Measurements from ENCODE around the gene PLA2G6.

DNA sequence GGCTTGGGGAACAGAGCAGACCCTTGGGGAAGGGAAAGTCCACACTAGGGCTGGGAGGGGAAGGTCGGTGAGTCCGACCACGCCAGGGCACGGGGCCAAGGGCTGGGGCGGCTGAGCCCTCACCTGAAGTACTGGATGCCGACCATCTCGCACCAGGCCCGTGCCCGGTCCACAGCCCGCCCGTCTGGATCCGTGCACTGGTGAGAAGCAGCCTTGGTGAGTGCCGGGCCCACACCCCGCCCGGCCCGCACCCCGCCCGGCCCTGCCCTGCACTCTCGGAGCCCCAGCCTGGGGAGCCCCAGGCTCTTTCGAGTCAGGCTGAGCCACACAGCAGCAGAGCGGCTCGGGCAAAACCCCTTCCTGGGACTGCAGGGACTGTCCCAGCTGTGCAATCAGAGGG, 69.2 kb downstream of the PLA2G6 start:
- no peak for TF ChIP-seq EZH2 (IDR thresholded peaks at IDR 0.05; ENCODE audit: borderline replicate concordance, low read depth, low read length, severe bottlenecking)
- TF ChIP-seq, protein P1, sequence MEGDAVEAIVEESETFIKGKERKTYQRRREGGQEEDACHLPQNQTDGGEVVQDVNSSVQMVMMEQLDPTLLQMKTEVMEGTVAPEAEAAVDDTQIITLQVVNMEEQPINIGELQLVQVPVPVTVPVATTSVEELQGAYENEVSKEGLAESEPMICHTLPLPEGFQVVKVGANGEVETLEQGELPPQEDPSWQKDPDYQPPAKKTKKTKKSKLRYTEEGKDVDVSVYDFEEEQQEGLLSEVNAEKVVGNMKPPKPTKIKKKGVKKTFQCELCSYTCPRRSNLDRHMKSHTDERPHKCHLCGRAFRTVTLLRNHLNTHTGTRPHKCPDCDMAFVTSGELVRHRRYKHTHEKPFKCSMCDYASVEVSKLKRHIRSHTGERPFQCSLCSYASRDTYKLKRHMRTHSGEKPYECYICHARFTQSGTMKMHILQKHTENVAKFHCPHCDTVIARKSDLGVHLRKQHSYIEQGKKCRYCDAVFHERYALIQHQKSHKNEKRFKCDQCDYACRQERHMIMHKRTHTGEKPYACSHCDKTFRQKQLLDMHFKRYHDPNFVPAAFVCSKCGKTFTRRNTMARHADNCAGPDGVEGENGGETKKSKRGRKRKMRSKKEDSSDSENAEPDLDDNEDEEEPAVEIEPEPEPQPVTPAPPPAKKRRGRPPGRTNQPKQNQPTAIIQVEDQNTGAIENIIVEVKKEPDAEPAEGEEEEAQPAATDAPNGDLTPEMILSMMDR (IDR thresholded peaks at IDR 0.05; ENCODE audit: borderline replicate concordance, extremely low read depth, low read length, poor library complexity, severe bottlenecking): no peak
